22Rv1 (cell line): ENCODE measurements around the gene SWI5.

ENCODE experiments used
- CTCF ChIP-seq: fragments of 450-650 bp; IDR thresholded peaks from 2 replicates; pipeline ENCODE4 v1.5.1; 2017; ENCODE audit warnings: mild to moderate bottlenecking
- ZFX ChIP-seq: fragments of 450-650 bp; IDR thresholded peaks from 2 replicates; pipeline ENCODE4 v1.6.1; 2017; ENCODE audit warnings: antibody characterized with exemption, borderline replicate concordance

GRCh38 chr9:128246471-128246870 lies 29.6 kb upstream of the SWI5 start:
- TF ChIP-seq CTCF (no peak), ZFX (no peak)
